D721Med (cell line): Measurements from ENCODE around the gene ESYT3.

ENCODE experiments used
- DNase-seq: peaks from one replicate; pipeline ENCODE4 v3.0.0; 2011; ENCODE audit warnings: low spot score; ENCODE audit not compliant: insufficient read length
- FAIRE-seq: peaks from 2 replicates; lab custom pipeline; 2011; peaks lifted over from hg19 to GRCh38; lab: Jason Lieb, UNC
- TF ChIP-seq, protein P1 (sequence below): IDR thresholded peaks from 2 replicates; pipeline ENCODE4 v1.5.1; 2012; ENCODE audit warnings: mild to moderate bottlenecking, control low read depth; ENCODE audit not compliant: insufficient read depth; ENCODE audit errors: missing control alignments

ESYT3 gene

GRCh38 chr3:138463724-138464490, 29.5 kb downstream of the ESYT3 start:
- FAIRE-seq (no peak), DNase-seq (no peak)
- TF ChIP-seq, protein P1, sequence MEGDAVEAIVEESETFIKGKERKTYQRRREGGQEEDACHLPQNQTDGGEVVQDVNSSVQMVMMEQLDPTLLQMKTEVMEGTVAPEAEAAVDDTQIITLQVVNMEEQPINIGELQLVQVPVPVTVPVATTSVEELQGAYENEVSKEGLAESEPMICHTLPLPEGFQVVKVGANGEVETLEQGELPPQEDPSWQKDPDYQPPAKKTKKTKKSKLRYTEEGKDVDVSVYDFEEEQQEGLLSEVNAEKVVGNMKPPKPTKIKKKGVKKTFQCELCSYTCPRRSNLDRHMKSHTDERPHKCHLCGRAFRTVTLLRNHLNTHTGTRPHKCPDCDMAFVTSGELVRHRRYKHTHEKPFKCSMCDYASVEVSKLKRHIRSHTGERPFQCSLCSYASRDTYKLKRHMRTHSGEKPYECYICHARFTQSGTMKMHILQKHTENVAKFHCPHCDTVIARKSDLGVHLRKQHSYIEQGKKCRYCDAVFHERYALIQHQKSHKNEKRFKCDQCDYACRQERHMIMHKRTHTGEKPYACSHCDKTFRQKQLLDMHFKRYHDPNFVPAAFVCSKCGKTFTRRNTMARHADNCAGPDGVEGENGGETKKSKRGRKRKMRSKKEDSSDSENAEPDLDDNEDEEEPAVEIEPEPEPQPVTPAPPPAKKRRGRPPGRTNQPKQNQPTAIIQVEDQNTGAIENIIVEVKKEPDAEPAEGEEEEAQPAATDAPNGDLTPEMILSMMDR, result no peak

DNA sequence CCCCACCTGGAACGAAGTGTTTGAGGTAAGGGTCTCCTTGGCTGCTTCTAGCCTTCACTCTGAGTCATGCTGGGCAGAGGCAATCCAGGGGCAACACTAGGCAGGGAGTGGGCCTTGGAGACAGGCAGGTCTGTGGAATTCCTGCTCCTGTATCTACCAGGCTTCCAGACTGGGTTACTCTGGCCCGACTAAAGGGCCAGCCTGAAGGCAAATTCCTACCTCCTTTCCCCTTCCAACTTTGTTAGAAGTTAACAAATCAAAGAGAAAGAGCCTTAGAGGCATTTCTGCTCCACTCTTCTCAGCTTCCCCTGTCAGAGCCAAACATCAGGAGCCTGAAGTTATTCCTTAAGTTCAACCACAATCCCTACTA, 30.1 kb downstream of the ESYT3 start:
- TF ChIP-seq, protein P1, result no peak
- FAIRE-seq, result no peak
- no peak for DNase-seq

DNA sequence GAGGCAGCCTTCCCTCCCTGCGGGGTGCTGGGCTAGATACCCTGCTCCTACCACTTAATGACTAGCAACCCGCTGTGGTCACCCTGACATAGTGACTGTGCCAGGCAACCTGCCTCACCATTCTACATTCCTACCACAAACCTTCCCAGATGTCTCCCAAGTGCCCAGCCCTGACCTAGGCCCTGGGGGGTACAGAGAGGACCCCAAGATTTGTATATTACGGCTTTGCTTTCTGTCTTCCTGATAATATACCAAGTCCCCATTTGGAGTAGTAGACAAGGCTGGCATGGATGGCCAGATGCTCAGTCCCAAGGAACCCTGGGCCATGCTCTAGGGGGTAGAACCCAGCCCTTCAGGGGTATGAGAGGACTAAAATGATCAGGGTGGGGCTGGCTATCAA, 31.0 kb downstream of the ESYT3 start:
- TF ChIP-seq, protein P1, result no peak
- no peak for DNase-seq
- no peak for FAIRE-seq

DNA sequence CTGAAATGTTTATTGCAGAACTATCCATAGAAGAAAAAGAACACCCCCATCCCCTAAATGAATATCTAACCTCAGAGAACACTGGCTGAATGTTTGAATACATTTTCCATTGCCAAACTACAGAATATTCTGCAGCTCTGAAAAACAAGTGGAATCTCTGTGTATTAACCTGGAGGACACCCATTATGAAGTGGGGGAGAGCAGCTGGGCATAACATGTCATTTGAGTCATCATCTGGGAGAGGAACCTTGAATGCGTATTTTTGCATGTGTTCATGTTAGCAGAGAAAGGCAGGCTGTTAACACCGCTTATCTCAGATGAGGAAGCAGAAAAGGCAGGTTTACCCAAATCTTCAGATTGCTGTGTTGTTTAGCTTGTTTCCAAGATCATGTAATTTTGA, 31.5 kb downstream of the ESYT3 start:
- TF ChIP-seq, protein P1, result no peak
- DNase-seq (no peak), FAIRE-seq (no peak)

GRCh38 chr3:138467931-138468330, 33.5 kb downstream of the ESYT3 start:
- no peak for DNase-seq
- TF ChIP-seq, protein P1, result no peak
- no peak for FAIRE-seq

- no peak for DNase-seq
- TF ChIP-seq, protein P1, result no peak
- FAIRE-seq, result no peak
Observed at GRCh38 chr3:138468451-138468850, 34.0 kb downstream of the ESYT3 start.

GRCh38 chr3:138468886-138469285, 34.5 kb downstream of the ESYT3 start:
- TF ChIP-seq, protein P1, result no peak
- no peak for FAIRE-seq
- no peak for DNase-seq
